ENCODE measurements around the gene CHD1L. TPM values are rescaled to one million over a fixed set of nuclear protein-coding genes. Genes with fewer than 3 reads are reported as not detected.
A peak's percentile ranks its signal among the peaks of the same experiment; 100 is the strongest.

CHD1L gene
- polyA plus RNA-seq, 1 donor (not counting 4 experiments of a cell fraction or from before 2014, with no cell fraction given), result 49.2 TPM

- Histone ChIP-seq H3K27me3 (ENCODE audit: control insufficient read depth, extremely low read depth, insufficient read depth, low read length) (no peaks in the 10 kb centered on the region), H3K27ac (ENCODE audit: control insufficient read depth, insufficient read depth, low read length) (peak overlapping the region; percentile 9), H3K4me3 (ENCODE audit: control insufficient read depth in 2 of 3, extremely low read depth in 1 of 3, insufficient read depth in 2 of 3, low read depth in 1 of 3, low read length in 3 of 3) (no peak overlapping the region), H3K9me1 (ENCODE audit: control insufficient read depth, extremely low read depth, insufficient read depth, low read length) (no peaks in the 10 kb centered on the region), H3K79me2 (ENCODE audit: control insufficient read depth, insufficient read depth, low read length) (peaks cover 74% of the 10 kb centered on the region), H3K9me3 (ENCODE audit: control insufficient read depth, low read depth, low read length) (no peaks in the 10 kb centered on the region), H3K9ac (ENCODE audit: control insufficient read depth, extremely low read depth, insufficient read depth, low read length) (no peak overlapping the region), H4K20me1 (ENCODE audit: control insufficient read depth, extremely low read depth, insufficient read depth, low read length) (no peaks in the 10 kb centered on the region), H2AFZ (ENCODE audit: control insufficient read depth, low read length) (no peak overlapping the region), H3K4me1 (ENCODE audit: control insufficient read depth, extremely low read depth, insufficient read depth, low read length) (no peaks in the 10 kb centered on the region), H3K4me2 (ENCODE audit: control insufficient read depth, extremely low read depth, insufficient read depth, low read depth, low read length) (no peak overlapping the region), H3K36me3 (ENCODE audit: control insufficient read depth in 2 of 2, extremely low read depth in 1 of 2, insufficient read depth in 2 of 2, low read length in 2 of 2) (peaks cover 8 to 11% of the 10 kb centered on the region in 2 experiments)
- no peak for FAIRE-seq
- DNase-seq (ENCODE audit: low read depth, low spot score), result no peak
- no peak for TF ChIP-seq EZH2 (IDR thresholded peaks at IDR 0.05; ENCODE audit: low read length)
- no peak for TF ChIP-seq CTCF (optimal IDR thresholded peaks at IDR 0.05 in 1 of 3, IDR thresholded peaks at IDR 0.05 in 1 of 3, conservative IDR thresholded peaks at IDR 0.05 in 1 of 3; ENCODE audit: extremely low read depth in 1 of 3, insufficient read depth in 2 of 3, low read length in 3 of 3)
- dilution Hi-C loops (cut with MboI; ENCODE audit: extremely low pct_ligation_motif_present, low sequenced_read_pairs), result no loop called here
Measured at GRCh38 chr1:147252540-147252939, 10.1 kb downstream of the CHD1L start.

- H4K20me1 ChIP-seq (ENCODE audit: control insufficient read depth, extremely low read depth, insufficient read depth, low read length), result no peaks in the 10 kb centered on the region
- dilution Hi-C loops (cut with MboI; ENCODE audit: extremely low pct_ligation_motif_present, low sequenced_read_pairs), result no loop called here
- H3K4me1 ChIP-seq (ENCODE audit: control insufficient read depth, extremely low read depth, insufficient read depth, low read length), result peaks cover 9% of the 10 kb centered on the region
- H3K79me2 ChIP-seq (ENCODE audit: control insufficient read depth, insufficient read depth, low read length), result peaks cover 6% of the 10 kb centered on the region
- no peaks in the 10 kb centered on the region for H3K9me3 ChIP-seq (ENCODE audit: control insufficient read depth, low read depth, low read length)
- FAIRE-seq, result no peak
- no peak overlapping the region for H2AFZ ChIP-seq (ENCODE audit: control insufficient read depth, low read length)
- no peak overlapping the region for H3K4me2 ChIP-seq (ENCODE audit: control insufficient read depth, extremely low read depth, insufficient read depth, low read depth, low read length)
- H3K9ac ChIP-seq (ENCODE audit: control insufficient read depth, extremely low read depth, insufficient read depth, low read length), result no peak overlapping the region
- no peak for TF ChIP-seq EZH2 (IDR thresholded peaks at IDR 0.05; ENCODE audit: low read length)
- TF ChIP-seq CTCF (optimal IDR thresholded peaks at IDR 0.05 in 1 of 3, IDR thresholded peaks at IDR 0.05 in 1 of 3, conservative IDR thresholded peaks at IDR 0.05 in 1 of 3; ENCODE audit: extremely low read depth in 1 of 3, insufficient read depth in 2 of 3, low read length in 3 of 3), result no peak
- peaks cover 3 to 21% of the 10 kb centered on the region in 2 experiments for H3K36me3 ChIP-seq (ENCODE audit: control insufficient read depth in 2 of 2, extremely low read depth in 1 of 2, insufficient read depth in 2 of 2, low read length in 2 of 2)
- H3K9me1 ChIP-seq (ENCODE audit: control insufficient read depth, extremely low read depth, insufficient read depth, low read length), result no peaks in the 10 kb centered on the region
- no peaks in the 10 kb centered on the region for H3K27me3 ChIP-seq (ENCODE audit: control insufficient read depth, extremely low read depth, insufficient read depth, low read length)
- DNase-seq (ENCODE audit: low read depth, low spot score), result no peak
- H3K4me3 ChIP-seq (ENCODE audit: control insufficient read depth in 2 of 3, extremely low read depth in 1 of 3, insufficient read depth in 2 of 3, low read depth in 1 of 3, low read length in 3 of 3), result no peak overlapping the region
- no peak overlapping the region for H3K27ac ChIP-seq (ENCODE audit: control insufficient read depth, insufficient read depth, low read length)
Measured at GRCh38 chr1:147260956-147261355, 18.5 kb downstream of the CHD1L start.
